ENCODE measurements around the gene PPP1R15A.

DNA sequence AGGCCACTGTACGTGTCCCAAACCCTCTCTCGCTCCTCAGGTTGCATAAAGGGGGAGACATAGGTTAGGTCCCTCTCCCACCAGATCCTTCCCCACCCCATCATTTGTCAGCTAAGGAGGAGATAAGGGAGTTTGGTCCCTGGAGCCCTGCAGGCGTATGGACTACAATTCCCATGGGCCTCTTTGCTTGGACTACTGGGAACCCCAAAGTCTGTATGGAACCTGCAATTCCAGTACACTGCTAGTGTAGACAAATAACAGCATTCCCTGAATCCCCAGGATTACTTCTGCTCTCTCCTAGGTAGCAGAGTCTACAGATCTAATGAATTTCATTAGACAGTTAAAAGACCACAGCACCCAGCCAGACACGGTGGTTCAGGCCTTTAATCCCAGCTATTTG, 19.9 kb upstream of the PPP1R15A start:
- no peak for TF ChIP-seq CTCF (IDR thresholded peaks at IDR 0.05; ENCODE audit: low read length)
- TF ChIP-seq EZH2 (IDR thresholded peaks at IDR 0.05; ENCODE audit: borderline replicate concordance, low read length), result no peak
